GM21526 (cell line): ENCODE results near the gene UNC79.

Experiments used
- ATAC-seq: cut with Tn5 transposase; IDR thresholded peaks from one replicate; pipeline ENCODE4 v1.9.1; 2021; ENCODE audit warnings: moderate library complexity; ENCODE audit not compliant: unreplicated experiment, low FRiP score

Gene UNC79

GRCh38 chr14:93720076-93720815, 289.5 kb downstream of the UNC79 start:
- ATAC-seq, result no peak

GRCh38 chr14:93720981-93721483, 290.3 kb downstream of the UNC79 start:
- ATAC-seq, result no peak

GRCh38 chr14:93723001-93723400, 292.3 kb downstream of the UNC79 start:
- no peak for ATAC-seq

DNA sequence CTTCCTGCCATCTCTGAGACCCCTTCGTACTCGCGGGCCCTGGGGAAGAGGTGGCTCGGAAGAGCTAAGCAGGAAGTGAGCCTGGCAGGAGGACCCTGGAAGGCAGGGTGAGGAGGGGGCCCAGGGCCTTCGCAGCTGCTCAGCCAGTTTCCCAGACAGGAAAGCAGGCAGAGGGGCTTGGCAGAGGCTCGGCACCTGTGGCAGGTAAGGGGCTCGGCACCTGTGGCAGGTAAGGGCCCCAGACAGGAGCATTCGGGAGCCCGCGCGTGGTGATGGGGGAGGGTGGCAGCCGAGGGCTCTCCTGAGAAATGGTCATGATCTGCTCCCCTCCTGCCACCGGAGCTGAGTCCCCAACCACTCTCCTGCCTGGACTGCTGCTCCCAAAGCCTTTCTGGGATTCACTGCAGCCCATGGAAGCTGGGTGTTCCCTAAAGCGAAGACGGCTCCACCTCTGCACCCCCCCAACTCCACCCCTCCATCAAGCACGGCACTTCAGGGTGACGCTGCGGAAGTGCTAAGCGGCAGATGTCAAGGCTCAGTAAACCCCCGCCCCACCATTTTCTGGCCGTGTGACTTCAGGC, 294.4 kb downstream of the UNC79 start:
- ATAC-seq, result no peak

GRCh38 chr14:93725993-93726392, 295.3 kb downstream of the UNC79 start:
- no peak for ATAC-seq

GRCh38 chr14:93727039-93727740, 296.5 kb downstream of the UNC79 start:
- ATAC-seq, result no peak

- no peak for ATAC-seq
These were observed 297.3 kb downstream of the UNC79 start for GRCh38 chr14:93727917-93728650.

DNA sequence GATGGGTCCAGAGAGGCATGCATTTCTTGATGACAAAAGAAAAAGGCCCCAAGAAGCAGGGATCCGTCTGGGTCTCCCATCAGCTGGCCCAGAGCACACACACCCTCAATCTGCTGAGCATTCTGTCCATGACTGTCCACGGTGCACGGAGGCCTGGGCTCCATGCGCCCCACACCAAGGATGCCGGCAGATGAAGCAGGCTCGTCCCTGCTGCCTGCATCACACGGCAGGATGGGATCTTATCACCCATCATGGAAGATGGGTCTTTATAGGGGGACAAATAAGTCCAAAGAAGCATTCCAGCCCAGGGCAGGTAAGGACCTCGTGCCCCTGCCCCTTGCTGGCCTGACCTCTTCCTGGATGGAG, 297.9 kb downstream of the UNC79 start:
- no peak for ATAC-seq

DNA sequence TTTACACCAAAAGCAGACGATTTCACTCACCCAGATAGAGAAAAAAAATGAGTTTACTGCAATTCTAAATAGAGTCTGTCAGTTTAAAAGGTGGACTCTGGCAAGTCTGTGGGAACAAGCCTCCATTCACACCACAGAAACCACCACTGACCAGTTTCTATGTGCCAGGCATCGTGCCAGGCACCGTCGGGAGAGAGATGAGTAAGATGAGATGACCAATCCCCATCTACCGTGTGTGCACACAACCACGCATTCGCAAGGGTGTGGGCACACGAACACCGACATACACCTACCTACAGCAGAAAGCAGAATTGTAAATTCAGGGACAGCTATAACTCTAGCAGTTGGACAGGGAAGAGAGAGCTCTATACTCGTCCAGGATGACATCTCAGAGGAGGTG, 299.3 kb downstream of the UNC79 start:
- ATAC-seq, result no peak

- no peak for ATAC-seq
These were observed 301.0 kb downstream of the UNC79 start for GRCh38 chr14:93731753-93732152.

- ATAC-seq, result no peak
These were observed 301.8 kb downstream of the UNC79 start for GRCh38 chr14:93732524-93732923.

DNA sequence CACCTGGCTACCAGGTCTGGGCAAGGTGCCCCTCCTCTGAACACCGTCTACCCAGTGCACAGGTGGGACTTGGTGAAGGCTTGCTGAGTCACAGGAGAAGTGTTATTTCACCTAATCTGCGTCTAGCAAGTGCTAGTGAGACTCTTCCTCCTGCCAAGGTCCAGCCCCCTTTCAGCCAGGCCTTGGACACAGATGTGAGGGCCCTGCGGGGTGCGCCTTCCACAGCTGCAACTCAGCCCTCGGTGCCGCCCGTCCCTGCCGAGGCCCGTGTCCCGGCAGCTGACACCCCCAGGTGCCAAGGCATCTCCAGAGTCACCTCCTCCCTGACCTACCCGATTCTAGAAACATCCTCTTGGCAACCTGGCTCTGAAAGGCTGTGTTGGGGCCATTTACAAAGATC, 302.5 kb downstream of the UNC79 start:
- ATAC-seq, result no peak

DNA sequence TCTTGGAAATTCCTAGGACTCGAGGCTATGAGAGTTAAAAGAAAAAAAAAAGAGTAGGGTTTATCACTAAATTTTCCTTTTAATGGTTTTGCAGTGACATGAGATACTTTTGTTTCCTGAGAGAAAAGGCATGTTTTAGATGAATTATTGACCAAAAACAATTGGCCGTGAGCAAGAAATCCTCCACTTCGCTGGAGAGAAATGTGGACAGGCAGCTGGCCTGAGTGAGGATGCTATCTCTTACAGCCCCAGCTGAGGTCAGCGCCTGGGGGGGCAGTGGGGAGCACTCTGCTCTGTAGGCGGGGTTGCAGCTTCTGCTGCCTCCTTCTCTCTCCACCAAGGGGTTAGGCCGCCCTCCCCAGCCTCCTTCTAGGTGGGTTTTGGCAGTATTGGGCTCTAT, 302.9 kb downstream of the UNC79 start:
- ATAC-seq, result no peak

DNA sequence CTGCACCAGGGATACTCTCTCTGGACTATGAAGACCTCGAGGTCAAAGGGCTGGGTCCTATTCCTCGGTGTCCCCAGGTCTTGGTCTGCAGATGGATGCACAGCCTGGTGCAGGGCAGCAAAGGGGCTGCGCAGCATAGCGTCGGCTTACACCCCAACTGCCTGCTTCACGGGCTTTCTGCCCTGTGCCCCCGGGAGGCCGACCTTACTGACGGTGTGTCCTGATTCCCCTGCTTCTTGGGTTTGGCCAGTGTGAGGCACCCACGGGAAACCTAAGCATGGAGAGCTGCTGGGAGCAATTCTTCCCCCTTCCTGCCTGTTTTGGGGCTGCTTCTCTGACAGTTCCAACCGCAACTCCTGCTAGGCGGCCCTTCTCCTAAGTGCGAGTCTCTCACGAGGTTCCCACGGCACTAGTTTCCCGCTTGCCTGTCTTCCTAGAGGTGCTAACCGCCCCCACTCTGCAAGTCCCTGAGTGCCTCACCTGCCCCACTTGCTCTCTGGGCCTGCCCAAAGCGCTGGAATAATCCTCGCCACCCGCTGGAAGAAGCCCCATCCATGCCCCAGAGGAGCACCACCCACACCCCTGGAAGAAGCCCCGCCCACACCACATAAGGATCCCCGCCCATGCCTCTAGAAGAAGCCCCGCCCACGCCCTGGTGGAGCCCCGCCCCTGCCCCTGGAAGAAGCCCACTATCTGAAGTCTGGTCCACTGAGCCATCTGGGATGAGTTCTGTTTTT, 303.5 kb downstream of the UNC79 start:
- no peak for ATAC-seq

DNA sequence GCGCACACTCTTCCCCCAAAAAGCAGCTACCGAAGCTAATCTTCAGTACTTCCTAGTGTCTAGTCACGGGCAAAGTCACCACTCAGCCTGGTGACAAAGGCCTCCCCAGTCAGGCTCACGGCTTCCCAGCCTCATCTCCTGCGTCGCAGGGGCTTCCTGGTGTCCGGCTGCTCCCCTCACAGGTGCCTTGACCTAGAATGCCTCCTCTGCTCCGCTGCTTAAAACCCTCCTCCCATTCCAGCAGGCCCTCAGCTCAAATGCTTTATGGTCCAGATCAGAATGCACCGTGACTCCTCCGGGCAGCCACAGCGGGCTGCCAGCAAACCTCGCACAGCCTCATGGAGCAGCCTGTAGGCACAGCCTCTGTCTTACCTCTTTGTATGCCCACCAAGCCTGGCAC, 304.5 kb downstream of the UNC79 start:
- ATAC-seq, result no peak

- no peak for ATAC-seq
These were observed 305.8 kb downstream of the UNC79 start for GRCh38 chr14:93736378-93737014.

- no peak for ATAC-seq
These were observed 306.9 kb downstream of the UNC79 start for GRCh38 chr14:93737634-93738033.

DNA sequence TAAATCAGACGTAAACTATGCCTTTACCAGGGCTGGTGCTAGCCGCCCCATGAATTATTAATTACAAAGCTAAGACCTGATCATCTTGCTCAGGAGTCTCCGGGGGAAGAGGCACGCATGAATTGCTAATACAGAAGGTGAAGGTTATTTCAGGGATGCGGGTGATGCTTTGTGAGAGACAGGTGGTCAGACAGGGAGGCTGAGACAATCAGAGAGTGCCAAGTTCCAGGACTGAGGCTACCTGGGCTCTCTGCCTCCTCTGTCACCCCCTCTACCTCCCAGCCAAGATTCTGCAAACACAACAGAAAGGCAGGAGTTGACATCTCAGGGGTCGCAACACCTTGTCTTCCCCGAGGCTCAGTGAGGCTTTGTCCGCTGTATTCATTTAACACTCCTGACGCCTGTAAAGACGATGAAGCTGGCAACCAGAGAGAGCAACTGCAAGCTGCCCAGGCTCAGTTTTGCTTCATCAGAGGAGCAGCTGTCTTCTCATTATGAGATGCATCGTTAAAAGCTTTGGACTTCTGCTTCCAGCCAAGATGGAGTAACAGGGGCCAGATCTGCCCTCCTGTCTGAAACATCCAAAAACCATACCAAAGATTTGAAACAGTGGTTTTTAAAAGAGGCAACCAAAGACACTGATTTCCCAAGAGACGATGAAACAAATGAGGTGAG, 311.0 kb downstream of the UNC79 start:
- ATAC-seq, result no peak

- ATAC-seq, result no peak
These were observed 312.0 kb downstream of the UNC79 start for GRCh38 chr14:93742761-93743160.
